HEK293 (cell line): ENCODE results near the gene PLEKHG2.

Source experiments
- CTCF ChIA-PET: fragments of 350-600 bp; formaldehyde crosslinking; extraction: SDS; loops from one replicate; lab custom pipeline; 2021; ENCODE audit warnings: antibody characterized with exemption; lab: Yijun Ruan, JAX
- POLR2A ChIA-PET: fragments of 300-600 bp; formaldehyde crosslinking; extraction: SDS; loops from one replicate; lab custom pipeline; 2020; ENCODE audit warnings: antibody characterized with exemption, inconsistent platforms; lab: Yijun Ruan, JAX
- H3K27ac ChIP-seq: fragments of 200-500 bp; sonication (Bioruptor generic); 2 replicates; pipeline ENCODE4 v1.5.1; 2014; ENCODE audit warnings: low read depth, low read length, control low read depth, inconsistent platforms; ENCODE audit errors: extremely low read depth
- H3K36me3 ChIP-seq, 2 experiments: fragments of 200-500 bp in 1 of 2; sonication (Bioruptor generic) in 1 of 2; 1 replicate in 1 of 2; 2 replicates in 1 of 2; pipeline ENCODE4 v1.5.1; 2014 to 2017; ENCODE audit warnings: inconsistent platforms in 2 of 2, low read length in 2 of 2; ENCODE audit not compliant: control insufficient read depth in 2 of 2, insufficient read depth in 1 of 2
- H3K4me1 ChIP-seq: fragments of 200-500 bp; sonication (Bioruptor generic); 2 replicates; pipeline ENCODE4 v1.5.1; 2014; ENCODE audit warnings: mild to moderate bottlenecking, low read length, inconsistent platforms; ENCODE audit not compliant: control insufficient read depth, insufficient read depth
- H3K4me3 ChIP-seq: 2 replicates; pipeline ENCODE4 v1.5.1; 2011; ENCODE audit warnings: low read depth, mild to moderate bottlenecking, control low read depth, low read length, moderate library complexity
- H3K9me3 ChIP-seq: fragments of 200-500 bp; sonication (Bioruptor generic); 2 replicates; pipeline ENCODE4 v1.5.1; 2014; ENCODE audit warnings: low read depth, low read length, inconsistent platforms; ENCODE audit not compliant: control insufficient read depth, insufficient read depth
- BCL11A ChIP-seq: fragments of 450-650 bp; formaldehyde crosslinking; IDR thresholded peaks from 2 replicates; pipeline ENCODE4 v1.5.1; 2016; ENCODE audit warnings: low read depth, missing biosample characterization, missing genetic modification characterization
- OSR2 ChIP-seq: fragments of 450-650 bp; formaldehyde crosslinking; IDR thresholded peaks from 2 replicates; pipeline ENCODE4 v1.5.1; 2016; ENCODE audit warnings: missing biosample characterization, missing genetic modification characterization
- PRDM1 ChIP-seq: fragments of 450-650 bp; formaldehyde crosslinking; IDR thresholded peaks from 2 replicates; pipeline ENCODE4; 2016; ENCODE audit warnings: missing biosample characterization, missing genetic modification characterization
- REPIN1 ChIP-seq: fragments of 450-650 bp; formaldehyde crosslinking; IDR thresholded peaks from 2 replicates; pipeline ENCODE4 v1.5.1; 2017; ENCODE audit warnings: missing biosample characterization, missing genetic modification characterization, low read depth
- REST ChIP-seq: fragments of 450-650 bp; formaldehyde crosslinking; IDR thresholded peaks from 2 replicates; pipeline ENCODE4 v1.5.1; 2016; ENCODE audit warnings: missing biosample characterization, missing genetic modification characterization
- SP3 ChIP-seq: fragments of 450-650 bp; formaldehyde crosslinking; IDR thresholded peaks from 2 replicates; pipeline ENCODE4 v1.5.1; 2016; ENCODE audit warnings: missing biosample characterization, missing genetic modification characterization
- SP7 ChIP-seq: fragments of 450-650 bp; formaldehyde crosslinking; IDR thresholded peaks from 2 replicates; pipeline ENCODE4 v1.5.1; 2016; ENCODE audit warnings: missing biosample characterization, missing genetic modification characterization
- WT1 ChIP-seq: fragments of 450-650 bp; formaldehyde crosslinking; IDR thresholded peaks from 2 replicates; pipeline ENCODE4 v1.5.1; 2016; ENCODE audit warnings: missing biosample characterization, missing genetic modification characterization
- YY1 ChIP-seq: fragments of 450-650 bp; formaldehyde crosslinking; IDR thresholded peaks from 2 replicates; pipeline ENCODE4 v1.5.1; 2018; ENCODE audit warnings: missing biosample characterization, missing genetic modification characterization
- YY2 ChIP-seq: fragments of 450-650 bp; formaldehyde crosslinking; IDR thresholded peaks from 2 replicates; pipeline ENCODE4 v1.5.1; 2016; ENCODE audit warnings: missing biosample characterization, missing genetic modification characterization
- ZBTB20 ChIP-seq: fragments of 450-650 bp; formaldehyde crosslinking; IDR thresholded peaks from 2 replicates; pipeline ENCODE4 v1.5.1; 2016; ENCODE audit warnings: missing biosample characterization, missing genetic modification characterization
- ZBTB21 ChIP-seq: fragments of 450-650 bp; formaldehyde crosslinking; IDR thresholded peaks from 2 replicates; pipeline ENCODE4 v1.5.1; 2017; ENCODE audit warnings: missing biosample characterization, missing genetic modification characterization
- ZFP37 ChIP-seq: fragments of 450-650 bp; formaldehyde crosslinking; IDR thresholded peaks from 2 replicates; pipeline ENCODE4 v1.5.1; 2016; ENCODE audit warnings: missing biosample characterization, missing genetic modification characterization
- ZNF140 ChIP-seq: fragments of 450-650 bp; formaldehyde crosslinking; IDR thresholded peaks from 2 replicates; pipeline ENCODE4 v1.5.1; 2016; ENCODE audit warnings: missing biosample characterization, missing genetic modification characterization
- ZNF155 ChIP-seq: fragments of 450-650 bp; formaldehyde crosslinking; IDR thresholded peaks from 2 replicates; pipeline ENCODE4 v1.5.1; 2016; ENCODE audit warnings: missing biosample characterization, missing genetic modification characterization
- ZNF221 ChIP-seq: fragments of 450-650 bp; formaldehyde crosslinking; IDR thresholded peaks from 2 replicates; pipeline ENCODE4 v1.5.1; 2017; ENCODE audit warnings: missing biosample characterization, missing genetic modification characterization, borderline replicate concordance
- ZNF239 ChIP-seq: fragments of 450-650 bp; formaldehyde crosslinking; IDR thresholded peaks from 2 replicates; pipeline ENCODE4 v1.5.1; 2016; ENCODE audit warnings: missing biosample characterization, missing genetic modification characterization
- ZNF335 ChIP-seq: fragments of 450-650 bp; formaldehyde crosslinking; conservative IDR thresholded peaks from 2 replicates; pipeline ENCODE4 v1.5.1; 2016; ENCODE audit warnings: missing biosample characterization, missing genetic modification characterization
- ZNF341 ChIP-seq: fragments of 450-650 bp; formaldehyde crosslinking; IDR thresholded peaks from 2 replicates; pipeline ENCODE4; 2016; ENCODE audit warnings: low read depth, missing biosample characterization, missing genetic modification characterization
- ZNF394 ChIP-seq: fragments of 450-650 bp; formaldehyde crosslinking; IDR thresholded peaks from 2 replicates; pipeline ENCODE4 v1.5.1; 2016; ENCODE audit warnings: missing biosample characterization, missing genetic modification characterization, mild to moderate bottlenecking, moderate library complexity, borderline replicate concordance
- ZNF561 ChIP-seq: fragments of 450-650 bp; IDR thresholded peaks from 2 replicates; pipeline ENCODE4 v1.5.1; 2018; ENCODE audit warnings: missing biosample characterization, missing genetic modification characterization, borderline replicate concordance
- ZNF600 ChIP-seq: fragments of 450-650 bp; formaldehyde crosslinking; IDR thresholded peaks from 2 replicates; pipeline ENCODE4 v1.5.1; 2016; ENCODE audit warnings: missing biosample characterization, missing genetic modification characterization
- ZNF639 ChIP-seq: fragments of 450-650 bp; formaldehyde crosslinking; IDR thresholded peaks from 2 replicates; pipeline ENCODE4 v1.5.1; 2016; ENCODE audit warnings: missing biosample characterization, missing genetic modification characterization
- ZNF654 ChIP-seq: fragments of 450-650 bp; formaldehyde crosslinking; IDR thresholded peaks from 2 replicates; pipeline ENCODE4 v1.5.1; 2016; ENCODE audit warnings: low read depth, missing biosample characterization, missing genetic modification characterization
- ZNF664 ChIP-seq: fragments of 450-650 bp; formaldehyde crosslinking; IDR thresholded peaks from 2 replicates; pipeline ENCODE4 v1.5.1; 2016; ENCODE audit warnings: missing biosample characterization, missing genetic modification characterization
- ZNF677 ChIP-seq: fragments of 450-650 bp; IDR thresholded peaks from 2 replicates; pipeline ENCODE4 v1.5.0; 2018; ENCODE audit warnings: missing biosample characterization, mild to moderate bottlenecking, missing genetic modification characterization, moderate library complexity
- ZNF747 ChIP-seq: fragments of 450-650 bp; formaldehyde crosslinking; IDR thresholded peaks from 2 replicates; pipeline ENCODE4 v1.5.1; 2016; ENCODE audit warnings: missing biosample characterization, missing genetic modification characterization
- ZNF785 ChIP-seq: fragments of 450-650 bp; formaldehyde crosslinking; IDR thresholded peaks from 2 replicates; pipeline ENCODE4 v1.5.1; 2016; ENCODE audit warnings: missing biosample characterization, missing genetic modification characterization
- ZSCAN30 ChIP-seq: fragments of 450-650 bp; IDR thresholded peaks from 2 replicates; pipeline ENCODE4 v1.5.1; 2018; ENCODE audit warnings: missing biosample characterization, mild to moderate bottlenecking, missing genetic modification characterization, moderate library complexity
- TF ChIP-seq, protein P1 (sequence below): fragments of 450-650 bp; formaldehyde crosslinking; IDR thresholded peaks from 2 replicates; pipeline ENCODE4 v1.5.1; 2016; ENCODE audit warnings: missing biosample characterization, missing genetic modification characterization

Gene PLEKHG2

GRCh38 chr19:39428283-39429112 is 16.0 kb downstream of the PLEKHG2 start (continued):
- TF ChIP-seq ZFP37 (tag by site-specific recombination) (0 out of 2 replicates have a peak, but pooled peaks have one; percentile 34), ZNF335 (tag by site-specific recombination) (peak; percentile 40; the same call in 1 of the 2 replicates), WT1 (tag by site-specific recombination) (peak; percentile 77), PRDM1 (tag by site-specific recombination) (peak; percentile 90), OSR2 (peak; percentile 86), ZBTB21 (0 out of 2 replicates have a peak, but pooled peaks have one; percentile 16), ZNF600 (tag by site-specific recombination) (peak; percentile 82), ZBTB20 (tag by site-specific recombination) (peak; percentile 78), ZNF394 (tag by site-specific recombination) (no peak), ZSCAN30 (tag by site-specific recombination) (peak; percentile 18; the same call in 1 of the 2 replicates), ZNF677 (tag by site-specific recombination) (0 out of 2 replicates have a peak, but pooled peaks have one; percentile 1), ZNF221 (tag by site-specific recombination) (no peak), YY2 (tag by site-specific recombination) (no peak), ZNF639 (tag by site-specific recombination) (no peak; the same call in 1 of the 2 replicates), ZNF341 (tag by site-specific recombination) (peak; percentile 24; the same call in 1 of the 2 replicates), ZNF664 (tag by site-specific recombination) (peak; percentile 68), ZNF155 (tag by site-specific recombination) (no peak)
- TF ChIP-seq, protein P1, sequence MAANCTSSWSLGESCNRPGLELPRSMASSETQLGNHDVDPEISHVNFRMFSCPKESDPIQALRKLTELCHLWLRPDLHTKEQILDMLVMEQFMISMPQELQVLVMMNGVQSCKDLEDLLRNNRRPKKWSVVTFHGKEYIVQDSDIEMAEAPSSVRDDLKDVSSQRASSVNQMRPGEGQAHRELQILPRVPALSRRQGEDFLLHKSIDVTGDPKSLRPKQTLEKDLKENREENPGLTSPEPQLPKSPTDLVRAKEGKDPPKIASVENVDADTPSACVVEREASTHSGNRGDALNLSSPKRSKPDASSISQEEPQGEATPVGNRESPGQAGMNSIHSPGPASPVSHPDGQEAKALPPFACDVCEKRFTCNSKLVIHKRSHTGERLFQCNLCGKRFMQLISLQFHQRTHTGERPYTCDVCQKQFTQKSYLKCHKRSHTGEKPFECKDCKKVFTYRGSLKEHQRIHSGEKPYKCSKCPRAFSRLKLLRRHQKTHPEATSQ (tag by site-specific recombination): no peak

DNA sequence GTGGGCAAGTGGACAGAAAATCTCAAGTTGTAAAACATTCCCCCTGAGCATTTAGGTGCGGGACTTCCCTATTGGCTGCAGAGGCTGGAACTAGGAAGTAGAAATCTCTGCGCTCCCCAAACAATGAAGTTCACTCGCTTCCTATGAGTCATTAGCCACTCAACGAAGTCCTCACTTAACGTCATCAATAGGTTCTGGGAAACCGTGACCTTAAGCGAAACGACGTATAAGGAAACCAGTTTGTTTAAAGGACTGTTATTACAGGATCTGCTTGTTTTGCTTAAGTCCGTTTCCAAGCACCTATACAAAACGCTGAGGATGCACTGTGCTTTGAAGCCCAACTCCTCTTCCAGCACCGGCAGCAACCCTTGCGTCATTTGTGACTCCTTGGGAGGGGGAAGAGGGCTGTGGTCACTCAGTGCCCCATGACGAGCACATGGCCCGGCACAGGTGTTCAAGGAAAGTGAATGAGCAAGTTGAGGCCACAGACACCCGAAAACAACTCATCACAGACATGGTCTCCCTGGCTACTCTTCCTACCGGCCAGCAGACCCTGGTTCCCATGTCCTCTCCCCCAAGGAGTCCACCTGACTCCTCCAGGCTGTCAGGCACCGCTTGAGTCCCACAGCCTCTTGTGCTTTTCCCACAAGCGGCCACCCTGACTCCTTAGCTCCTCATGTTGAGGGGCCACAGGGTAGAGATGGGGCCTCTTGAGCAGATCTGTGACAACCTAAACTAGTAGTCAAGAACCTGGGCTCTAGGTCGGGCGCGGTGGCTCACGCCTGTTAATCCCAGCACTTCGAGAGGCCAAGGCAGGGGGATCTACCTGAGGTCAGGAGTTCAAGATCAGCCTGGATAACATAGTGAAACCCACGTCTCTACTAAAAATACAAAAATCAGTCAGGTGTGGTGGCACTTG is 18.5 kb downstream of the PLEKHG2 start:
- no peak overlapping the region for H3K4me3 ChIP-seq
- CTCF ChIA-PET: interaction anchor here (0.7 to 1.5 kb wide), 3 partner anchors 10 to 19 kb away, joined by 3 to 7 read pairs (median 3); no protein-coding TSS in a partner anchor
- POLR2A ChIA-PET: interaction anchor here (0.5 to 3.4 kb wide), 16 partner anchors 10 to 1110 kb away, joined by 3 to 20 read pairs (median 5); partner anchors contain the start of genes DLL3, MED29, PAF1 and SUPT5H
- H3K9me3 ChIP-seq: no peaks in the 10 kb centered on the region
- H3K36me3 ChIP-seq: peaks cover 34 to 43% of the 10 kb centered on the region in 2 experiments
- peaks cover 22% of the 10 kb centered on the region for H3K4me1 ChIP-seq
- peak overlapping the region; percentile 74 for H3K27ac ChIP-seq
- TF ChIP-seq REPIN1: no peak
- TF ChIP-seq SP7: peak; percentile 85
- TF ChIP-seq REST (tag by site-specific recombination): no peak
- TF ChIP-seq BCL11A (tag by site-specific recombination): peak; percentile 94
- 0 out of 2 replicates have a peak, but pooled peaks have one; percentile 4 for TF ChIP-seq SP3 (tag by site-specific recombination)
- no peak for TF ChIP-seq ZNF239
- no peak for TF ChIP-seq ZNF561
- TF ChIP-seq ZNF785: no peak
- TF ChIP-seq ZNF747 (tag by site-specific recombination): no peak
- no peak for TF ChIP-seq ZNF654 (tag by site-specific recombination)
- TF ChIP-seq ZNF140 (tag by site-specific recombination): no peak
- no peak for TF ChIP-seq YY1 (tag by site-specific recombination)
